Naive thymus-derived CD4-positive, alpha-beta T cell (primary cell): ENCODE data around the gene GGCX. TPM values are rescaled to one million over a fixed set of nuclear protein-coding genes. Genes with fewer than 3 reads are reported as not detected.

ENCODE experiments used
- ATAC-seq: fragments of 150-1000 bp; cut with Tn5 transposase; 2 replicates; pipeline ENCODE4 v1.10.0; 2021; ENCODE audit warnings: mild to moderate bottlenecking, moderate library complexity
- CTCF ChIA-PET: fragments of 350-600 bp; sonication (Branson Sonifier 250); formaldehyde crosslinking; loops from one replicate; lab custom pipeline; 2021; ENCODE audit warnings: antibody characterized with exemption; lab: Charles Lee
- POLR2A ChIA-PET: fragments of 350-600 bp; sonication (Branson Sonifier 250); formaldehyde crosslinking; loops from one replicate; lab custom pipeline; 2021; ENCODE audit warnings: antibody characterized with exemption, inconsistent platforms; lab: Charles Lee
- DNase-seq, 9 donors: peaks; one replicate each; pipeline versions ENCODE4 v3.0.0 to v3.0.0-alpha.2; 2020 to 2022; ENCODE audit warnings: mixed read lengths in 1 of 9
- H3K27ac ChIP-seq: one replicate; pipeline ENCODE4 v1.7.0; 2013; ENCODE audit warnings: mild to moderate bottlenecking, low read depth, low read length, moderate library complexity
- H3K27me3 ChIP-seq, 2 donors: one replicate each; pipeline ENCODE4 v1.7.0; 2013; ENCODE audit warnings: low read length in 2 of 2, mild to moderate bottlenecking in 2 of 2, moderate library complexity in 2 of 2; ENCODE audit not compliant: control insufficient read depth in 2 of 2, insufficient read depth in 2 of 2
- H3K36me3 ChIP-seq, 3 experiments: 1 replicate in 2 of 3; 2 replicates in 1 of 3; pipeline ENCODE4 v1.7.0; 2013; ENCODE audit warnings: low read length in 3 of 3, mild to moderate bottlenecking in 3 of 3, moderate library complexity in 1 of 3; ENCODE audit not compliant: insufficient read depth in 3 of 3, control insufficient read depth in 2 of 3
- H3K4me1 ChIP-seq, 2 donors: one replicate each; pipeline ENCODE4 v1.7.0; 2013; ENCODE audit warnings: low read length in 2 of 2, mild to moderate bottlenecking in 2 of 2, moderate library complexity in 1 of 2; ENCODE audit not compliant: control insufficient read depth in 2 of 2, insufficient read depth in 2 of 2
- H3K4me3 ChIP-seq: 2 replicates; pipeline ENCODE4 v1.7.0; 2013; ENCODE audit warnings: mild to moderate bottlenecking, low read length
- H3K9me3 ChIP-seq, 3 experiments: 1 replicate in 2 of 3; 2 replicates in 1 of 3; pipeline ENCODE4 v1.7.0; 2013; ENCODE audit warnings: low read length in 3 of 3; ENCODE audit not compliant: control insufficient read depth in 2 of 3
- H3K27ac Mint-ChIP-seq, 9 donors: one replicate each; pipeline ENCODE4 v1.8.0; 2020 to 2022; ENCODE audit warnings: mixed read lengths in 9 of 9, mild to moderate bottlenecking in 8 of 9, moderate library complexity in 5 of 9, inconsistent platforms in 2 of 9
- H3K27me3 Mint-ChIP-seq, 5 donors: one replicate each; pipeline ENCODE4 v1.8.0; 2021 to 2022; ENCODE audit warnings: mixed read lengths in 5 of 5, mild to moderate bottlenecking in 1 of 5
- H3K36me3 Mint-ChIP-seq, 5 donors: one replicate each; pipeline ENCODE4 v1.8.0; 2020 to 2022; ENCODE audit warnings: mixed read lengths in 5 of 5, mild to moderate bottlenecking in 3 of 5, inconsistent platforms in 1 of 5
- H3K4me1 Mint-ChIP-seq, 7 donors: one replicate each; pipeline ENCODE4 v1.8.0; 2020 to 2022; ENCODE audit warnings: mixed read lengths in 7 of 7, mild to moderate bottlenecking in 3 of 7, inconsistent platforms in 1 of 7
- H3K4me3 Mint-ChIP-seq, 10 donors: one replicate each; pipeline ENCODE4 v1.8.0; 2020 to 2022; ENCODE audit warnings: mild to moderate bottlenecking in 10 of 10, mixed read lengths in 10 of 10, moderate library complexity in 6 of 10, inconsistent platforms in 2 of 10
- H3K9me3 Mint-ChIP-seq, 11 donors: one replicate each; pipeline ENCODE4 v1.8.0; 2020 to 2022; ENCODE audit warnings: mixed read lengths in 11 of 11, mild to moderate bottlenecking in 4 of 11, inconsistent platforms in 1 of 11, moderate library complexity in 1 of 11
- intact Hi-C, 2 donors: fragments of 100-400 bp; cut with micrococcal nuclease; formaldehyde crosslinking; loops; one replicate each; pipeline ENCODE4 v1.15.1; 2023
- polyA plus RNA-seq, 2 donors: library from polyadenylated mRNA; unstranded; fragments of 300-500 nt; fragmentation: Illumina TruSeq; gene quantifications; one replicate each; pipeline ENCODE4 v1.2.3, GENCODE V29; 2021
- total RNA-seq, 6 experiments: library from RNA in 5 of 6; stranded (reverse) in 5 of 6; gene quantifications; 1 replicate in 5 of 6; 2 replicates in 1 of 6; pipeline ENCODE4 v1.2.3 and lab custom pipeline; 2021 to 2026

The GGCX gene
- total and polyA plus RNA-seq, 7 experiments from 2014 or later, result 11.8 to 34.2 (median 20.5) TPM

DNA sequence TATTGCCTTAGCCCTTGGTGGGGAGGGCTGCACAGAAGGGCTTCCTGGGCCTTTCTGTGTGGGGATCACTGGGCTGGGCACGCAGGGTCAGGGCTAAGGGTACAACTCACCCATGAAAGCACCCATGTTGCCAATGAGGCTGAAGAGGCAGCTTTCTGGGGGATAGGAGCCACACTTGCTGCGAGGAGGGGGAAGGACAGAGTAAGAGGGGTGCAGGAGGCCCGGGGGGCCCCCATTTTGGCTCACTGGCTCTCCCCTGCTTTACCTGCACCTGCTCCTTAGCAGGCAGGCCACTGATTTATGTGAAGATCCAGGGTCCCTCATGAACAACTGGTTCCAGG, 38.9 kb upstream of the GGCX start:
- peak overlapping the region in 3 of 10 donors; percentile 43 to 93 (median 89) for H3K4me3 Mint-ChIP-seq
- CTCF ChIA-PET, result interaction anchor here (0.9 kb wide), 1 partner anchor 17 kb away, joined by 3 read pairs; no protein-coding TSS in a partner anchor
- peaks cover 0 to 6% (median 0%) of the 10 kb centered on the region in 5 donors for H3K36me3 Mint-ChIP-seq
- ATAC-seq, result no peak
- intact Hi-C loops, result loop anchor here in 1 of 2 donors (5.0 kb wide), 1 partner anchor 842 kb away; the partner anchor contains the start of gene KDM3A
- H3K27me3 ChIP-seq, result no peaks in the 10 kb centered on the region
- peaks cover 0 to 25% (median 0%) of the 10 kb centered on the region in 3 experiments for H3K36me3 ChIP-seq
- H3K27me3 Mint-ChIP-seq, result peaks cover 0 to 2% (median 0%) of the 10 kb centered on the region in 5 donors
- H3K9me3 ChIP-seq, result no peaks in the 10 kb centered on the region
- POLR2A ChIA-PET, result interaction anchor here (0.5 to 3.3 kb wide), 5 partner anchors 11 to 683 kb away, joined by 3 to 13 read pairs (median 8); partner anchors contain the start of genes C2orf68, USP39, VAMP5 and VAMP8
- H3K4me1 ChIP-seq, result peaks cover 15 to 18% of the 10 kb centered on the region in 2 donors
- peak overlapping the region; percentile 81 for H3K27ac ChIP-seq
- DNase-seq, result no peak
- H3K4me3 ChIP-seq, result no peak overlapping the region
- H3K27ac Mint-ChIP-seq, result peak overlapping the region in 2 of 9 donors; percentile 62 to 70
- no peaks in the 10 kb centered on the region for H3K9me3 Mint-ChIP-seq
- peaks cover 24 to 54% (median 40%) of the 10 kb centered on the region in 7 donors for H3K4me1 Mint-ChIP-seq

DNA sequence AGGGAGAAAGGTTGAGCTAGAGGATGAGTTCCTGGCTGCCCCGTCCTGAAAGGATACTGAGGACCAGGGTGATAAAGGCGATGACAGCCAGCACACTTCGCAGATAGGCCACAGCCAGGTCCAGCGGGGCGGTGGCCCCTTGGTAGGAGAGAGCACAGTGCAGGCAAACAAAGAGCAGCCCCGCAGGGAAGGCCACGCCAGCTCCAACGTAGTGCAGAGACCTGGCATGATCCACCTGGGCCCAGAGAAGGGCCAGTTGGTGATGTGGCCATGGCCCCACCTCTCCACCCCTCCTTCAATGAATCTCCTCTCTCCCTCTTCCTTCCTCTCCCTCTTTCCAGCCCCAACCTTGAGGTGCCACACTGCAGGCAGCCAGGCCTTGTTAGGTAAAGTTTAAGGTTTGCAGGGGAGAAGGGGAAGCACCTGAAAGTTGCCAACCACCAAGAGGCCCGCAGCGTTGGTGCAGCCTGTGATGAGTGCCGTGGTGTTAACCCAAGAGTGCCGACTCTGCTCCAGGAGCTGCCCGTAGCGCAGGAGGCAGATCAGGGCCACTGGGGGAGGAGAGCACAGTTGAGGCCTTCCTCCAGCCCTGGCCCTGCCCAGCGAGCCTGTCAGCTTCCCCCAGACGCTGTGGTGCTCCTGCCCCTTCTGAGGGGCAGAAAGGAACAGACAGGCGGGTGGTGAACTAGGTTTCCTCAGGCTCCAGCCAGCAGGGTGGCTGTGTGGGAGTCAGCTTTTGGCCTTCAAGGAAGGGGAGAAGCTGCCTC, 38.4 kb upstream of the GGCX start:
- H3K4me3 Mint-ChIP-seq, result peak overlapping the region in 2 of 10 donors; percentile 43 to 89
- Histone ChIP-seq H3K27me3 (no peaks in the 10 kb centered on the region), H3K27ac (peak overlapping the region; percentile 19), H3K4me3 (no peak overlapping the region), H3K9me3 (no peaks in the 10 kb centered on the region), H3K36me3 (peaks cover 0 to 25% (median 0%) of the 10 kb centered on the region in 3 experiments), H3K4me1 (peaks cover 19 to 20% of the 10 kb centered on the region in 2 donors)
- ChIA-PET POLR2A (interaction anchor here (0.5 to 3.3 kb wide), 6 partner anchors 12 to 683 kb away, joined by 3 to 13 read pairs (median 6); partner anchors contain the start of genes C2orf68, USP39, VAMP5 and VAMP8), CTCF (interaction anchor here (0.9 kb wide), 1 partner anchor 17 kb away, joined by 3 read pairs; no protein-coding TSS in a partner anchor)
- H3K4me1 Mint-ChIP-seq, result peaks cover 26 to 54% (median 38%) of the 10 kb centered on the region in 7 donors
- H3K27me3 Mint-ChIP-seq, result peaks cover 0 to 2% (median 0%) of the 10 kb centered on the region in 5 donors
- intact Hi-C loops, result loop anchor here in 1 of 2 donors (5.0 kb wide), 1 partner anchor 843 kb away; the partner anchor contains the start of gene KDM3A
- ATAC-seq, result no peak
- H3K9me3 Mint-ChIP-seq, result no peaks in the 10 kb centered on the region
- DNase-seq, result no peak
- H3K36me3 Mint-ChIP-seq, result peaks cover 0 to 6% (median 0%) of the 10 kb centered on the region in 5 donors
- peak overlapping the region in 3 of 9 donors; percentile 16 to 32 (median 18) for H3K27ac Mint-ChIP-seq

DNA sequence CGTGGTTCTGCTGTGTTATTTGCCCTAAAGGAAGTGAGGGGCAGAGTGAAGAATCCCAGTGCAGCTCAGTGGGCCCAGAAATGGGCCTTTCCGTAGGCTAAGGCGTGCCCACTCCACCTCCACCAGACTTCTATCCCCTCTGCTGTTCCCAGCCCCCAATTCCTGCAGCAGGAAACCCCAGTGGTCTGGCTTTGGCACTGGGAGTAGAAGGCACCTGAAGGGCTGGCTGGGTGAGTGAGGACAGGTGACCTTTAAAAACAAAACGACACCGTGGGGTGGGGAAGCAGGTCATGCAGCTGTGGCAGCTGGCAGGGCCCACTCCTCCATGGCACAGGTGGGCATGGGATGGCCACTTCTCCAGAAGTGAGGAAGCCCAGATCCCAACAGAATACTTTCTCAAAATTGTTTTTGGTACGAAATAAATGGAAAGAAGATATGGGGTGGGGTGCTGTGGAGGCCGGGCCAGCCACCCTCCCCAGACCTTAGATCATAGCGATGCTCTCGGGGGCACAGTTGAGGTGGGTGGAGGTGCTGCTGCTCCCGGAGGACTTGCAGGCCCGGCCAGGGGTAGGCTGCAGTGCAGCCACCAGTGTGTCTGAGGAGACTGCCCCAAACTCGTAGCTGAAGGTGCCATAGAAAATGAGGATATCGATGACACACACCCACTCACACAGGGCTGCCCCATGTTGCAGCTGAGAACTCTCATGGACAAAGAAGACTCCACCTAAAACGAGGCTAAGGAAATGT, 37.5 kb upstream of the GGCX start:
- POLR2A ChIA-PET, result interaction anchor here (0.5 to 3.3 kb wide), 5 partner anchors 9 to 78 kb away, joined by 3 to 13 read pairs (median 8); partner anchors contain the start of genes USP39, VAMP5 and VAMP8
- Histone ChIP-seq H3K27ac (no peak overlapping the region), H3K36me3 (peaks cover 0 to 25% (median 0%) of the 10 kb centered on the region in 3 experiments), H3K27me3 (no peaks in the 10 kb centered on the region), H3K4me3 (no peak overlapping the region), H3K9me3 (no peaks in the 10 kb centered on the region), H3K4me1 (peaks cover 20 to 21% of the 10 kb centered on the region in 2 donors)
- CTCF ChIA-PET, result no interaction called here
- Mint-ChIP-seq H3K4me1 (peaks cover 29 to 56% (median 42%) of the 10 kb centered on the region in 7 donors), H3K4me3 (peak overlapping the region in 1 of 10 donors; percentile 71), H3K27ac (peak overlapping the region in 2 of 9 donors; percentile 14 to 79), H3K36me3 (peaks cover 0 to 6% (median 0%) of the 10 kb centered on the region in 5 donors), H3K27me3 (peaks cover 0 to 2% (median 0%) of the 10 kb centered on the region in 5 donors), H3K9me3 (no peaks in the 10 kb centered on the region)
- ATAC-seq, result no peak
- intact Hi-C loops, result no loop called here
- DNase-seq, result no peak

DNA sequence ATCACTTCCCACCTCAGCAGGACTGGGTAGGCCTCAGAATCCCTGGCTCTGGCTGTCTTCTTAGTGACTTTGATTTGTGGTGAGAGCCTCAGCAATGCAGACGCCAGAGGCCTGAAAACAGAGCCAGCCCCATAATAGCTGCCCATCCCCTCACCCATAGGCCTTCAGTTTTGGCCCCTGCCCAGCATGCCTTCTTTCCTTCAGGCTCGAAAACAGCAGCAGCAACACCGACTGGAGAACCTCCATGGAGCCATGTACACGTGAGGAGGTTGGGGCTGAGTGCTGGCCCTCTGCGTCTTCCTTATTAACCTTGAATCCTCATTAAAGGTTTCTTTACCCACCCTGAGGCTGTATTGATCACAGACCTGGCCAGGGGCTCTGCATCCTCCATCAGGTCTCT, 35.9 kb upstream of the GGCX start:
- H3K27me3 ChIP-seq, result no peaks in the 10 kb centered on the region
- H3K4me1 Mint-ChIP-seq, result peaks cover 20 to 55% (median 37%) of the 10 kb centered on the region in 7 donors
- no peak for ATAC-seq

DNA sequence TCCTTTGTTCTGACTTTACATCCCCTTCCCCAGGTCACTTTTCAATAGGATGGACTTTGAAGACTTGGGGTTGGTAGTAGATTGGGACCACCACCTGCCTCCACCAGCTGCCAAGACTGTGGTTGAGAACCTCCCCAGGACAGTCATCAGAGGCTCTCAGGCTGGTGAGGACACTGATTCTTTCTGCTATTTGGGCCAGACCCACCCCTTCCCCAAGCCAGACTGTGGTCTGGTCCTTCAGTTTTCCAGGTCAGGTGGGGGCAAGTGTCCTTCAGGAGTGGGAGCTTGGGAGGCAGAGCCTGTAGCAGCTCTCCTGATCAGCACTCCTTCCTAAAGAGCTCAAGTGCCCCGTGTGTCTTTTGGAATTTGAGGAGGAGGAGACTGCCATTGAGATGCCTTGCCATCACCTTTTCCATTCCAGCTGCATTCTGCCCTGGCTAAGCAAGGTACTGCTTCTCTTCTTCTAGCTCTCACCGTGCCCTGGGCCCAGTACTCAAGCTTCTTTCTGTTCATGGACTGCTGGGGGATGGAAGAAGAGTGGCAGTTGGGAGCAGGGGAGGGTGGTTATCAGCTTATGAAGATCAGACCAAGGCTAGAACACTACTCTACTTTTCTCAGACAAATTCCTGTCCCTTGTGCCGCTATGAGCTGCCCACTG, 35.3 kb upstream of the GGCX start:
- peak overlapping the region; percentile 58 to 99 (median 96) for H3K27ac Mint-ChIP-seq
- peak overlapping the region; percentile 74 to 100 (median 97) for H3K4me3 Mint-ChIP-seq
- H3K4me3 ChIP-seq, result peak overlapping the region; percentile 89
- H3K27me3 ChIP-seq, result no peaks in the 10 kb centered on the region
- DNase-seq, result no peak
- no peaks in the 10 kb centered on the region for H3K27me3 Mint-ChIP-seq
- H3K9me3 ChIP-seq, result no peaks in the 10 kb centered on the region
- peaks cover 21 to 51% (median 32%) of the 10 kb centered on the region in 7 donors for H3K4me1 Mint-ChIP-seq
- H3K27ac ChIP-seq, result peak overlapping the region; percentile 88
- no peak for ATAC-seq
- intact Hi-C loops, result no loop called here
- peaks cover 0 to 2% (median 0%) of the 10 kb centered on the region in 11 donors for H3K9me3 Mint-ChIP-seq
- CTCF ChIA-PET, result interaction anchor here (1.6 kb wide), 1 partner anchor 41 kb away, joined by 4 read pairs; no protein-coding TSS in a partner anchor
- peaks cover 0 to 4% (median 0%) of the 10 kb centered on the region in 5 donors for H3K36me3 Mint-ChIP-seq
- POLR2A ChIA-PET, result interaction anchor here (1.2 to 5.3 kb wide), 7 partner anchors 8 to 844 kb away, joined by 3 to 85 read pairs (median 30); partner anchors contain the start of genes C2orf68, GGCX, KDM3A and VAMP5
- peaks cover 15 to 16% of the 10 kb centered on the region in 2 donors for H3K4me1 ChIP-seq
- peaks cover 0 to 22% (median 0%) of the 10 kb centered on the region in 3 experiments for H3K36me3 ChIP-seq

More for the DNA sequence above, 35.9 kb upstream of the GGCX start:
- peaks cover 0 to under 1% (median 0%) of the 10 kb centered on the region in 11 donors for H3K9me3 Mint-ChIP-seq
- H3K27ac ChIP-seq, result no peak overlapping the region
- intact Hi-C loops, result no loop called here
- no peak overlapping the region for H3K4me3 ChIP-seq
- peaks cover 0 to 22% (median 0%) of the 10 kb centered on the region in 3 experiments for H3K36me3 ChIP-seq
- peak overlapping the region; percentile 74 to 100 (median 97) for H3K4me3 Mint-ChIP-seq
- H3K9me3 ChIP-seq, result no peaks in the 10 kb centered on the region
- DNase-seq, result no peak
- ChIA-PET POLR2A (interaction anchor here (1.1 to 5.3 kb wide), 5 partner anchors 8 to 59 kb away, joined by 3 to 85 read pairs (median 35); partner anchors contain the start of genes GGCX, VAMP5 and VAMP8), CTCF (interaction anchor here (1.6 kb wide), 1 partner anchor 40 kb away, joined by 4 read pairs; no protein-coding TSS in a partner anchor)
- peak overlapping the region in 8 of 9 donors; percentile 6 to 99 (median 83) for H3K27ac Mint-ChIP-seq
- no peaks in the 10 kb centered on the region for H3K27me3 Mint-ChIP-seq
- peaks cover 15 to 20% of the 10 kb centered on the region in 2 donors for H3K4me1 ChIP-seq
- peaks cover 0 to 4% (median 0%) of the 10 kb centered on the region in 5 donors for H3K36me3 Mint-ChIP-seq
